Stimulated activated CD8-positive, alpha-beta memory T cell treated with anti-CD3 and anti-CD28 coated beads, Interleukin-12 subunit alpha, Interleukin-12 subunit beta, amount 100 ng/mL, for 4 hours (primary cell): ENCODE data around the gene TMLHE.
"Not testable (repeated sequence)": the region's sequence is repeated elsewhere in the genome, so short reads cannot be mapped to it uniquely, and the experiment has no call there.

Source experiments
- DNase-seq: peaks from one replicate; pipeline ENCODE4 v3.0.0-alpha.2; 2020; ENCODE audit warnings: low read depth

TMLHE gene

DNA sequence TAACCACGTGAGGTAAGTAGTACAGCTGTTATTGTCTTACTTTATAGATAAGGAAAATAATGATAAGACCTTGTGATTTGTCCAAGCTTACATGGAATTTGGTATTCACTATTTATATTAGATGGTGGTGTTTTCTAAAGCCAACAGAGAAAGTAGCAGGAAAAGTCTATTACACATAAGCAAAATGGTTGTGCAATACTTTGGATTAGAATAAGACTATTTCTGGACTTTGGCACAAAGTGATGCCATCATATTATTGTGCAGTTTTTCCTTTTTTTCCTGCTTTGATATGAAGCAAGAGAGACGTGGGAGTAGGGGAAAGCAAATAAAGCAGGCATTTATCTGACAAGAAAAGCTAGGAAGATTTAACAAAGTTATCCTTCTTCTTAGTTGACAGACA is 117.6 kb downstream of the TMLHE start:
- not testable (repeated sequence) for DNase-seq

- not testable (repeated sequence) for DNase-seq
Observed at GRCh38 chrX:155491421-155491820, 121.3 kb downstream of the TMLHE start.

DNA sequence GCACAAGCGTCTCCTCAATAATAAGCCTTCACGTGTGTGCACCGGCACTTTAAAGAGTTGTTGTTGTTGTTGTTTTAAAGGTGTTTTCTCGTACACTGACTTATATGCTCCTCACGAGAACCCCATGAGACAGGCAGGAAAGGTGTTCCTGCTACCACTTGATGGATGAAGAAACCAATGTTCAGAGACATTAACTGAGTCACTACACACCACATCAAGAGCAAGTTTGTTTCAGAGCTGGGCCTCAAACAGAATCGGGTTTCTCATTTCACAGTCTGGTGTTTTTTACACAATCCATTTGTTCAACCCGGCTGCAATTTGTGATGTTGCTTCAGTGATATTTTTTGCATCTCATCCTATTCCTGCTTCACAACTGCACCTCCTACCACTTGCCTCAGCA is 135.6 kb downstream of the TMLHE start:
- DNase-seq, result not testable (repeated sequence)

- not testable (repeated sequence) for DNase-seq
Observed at GRCh38 chrX:155466269-155466938, 146.3 kb downstream of the TMLHE start.

DNA sequence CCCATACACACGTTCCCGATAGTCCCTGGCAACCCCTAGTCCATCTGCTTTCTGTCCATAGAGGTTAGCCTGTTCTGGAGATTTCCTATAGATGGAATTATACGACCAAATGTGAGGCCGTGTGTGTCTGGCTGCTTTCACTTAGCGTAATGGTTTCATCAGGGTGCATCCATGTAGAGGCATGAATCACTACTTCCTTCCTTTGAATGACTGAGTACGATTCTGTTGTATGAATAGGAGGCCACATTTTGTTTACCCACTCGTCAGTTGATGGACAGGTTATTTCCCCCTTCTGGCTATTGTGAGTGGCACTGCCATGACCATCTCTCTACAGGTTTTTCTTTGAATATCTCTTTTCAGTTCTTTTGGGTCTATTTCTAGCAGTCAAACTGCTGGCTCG is 152.3 kb downstream of the TMLHE start:
- not testable (repeated sequence) for DNase-seq

DNA sequence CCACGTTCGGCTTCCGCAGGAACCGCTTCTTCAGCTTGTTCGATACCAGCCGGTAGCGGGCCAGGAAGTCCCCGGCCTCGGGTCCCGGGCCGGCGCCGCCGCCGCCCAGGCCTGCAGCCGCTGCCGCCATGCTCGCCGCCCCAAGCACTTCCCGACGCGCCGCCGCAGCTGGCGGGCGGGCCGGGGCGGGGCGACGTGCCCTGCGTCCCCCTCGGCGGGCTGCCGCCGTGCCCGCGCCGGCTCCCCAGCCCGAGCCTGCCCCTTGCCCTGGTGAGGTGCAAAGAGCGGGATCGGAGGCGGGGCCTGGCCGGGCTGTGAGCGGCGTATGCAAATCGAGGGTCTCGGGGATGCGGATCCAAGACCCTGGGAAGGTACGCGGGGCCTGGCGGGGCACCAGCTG is 154.3 kb downstream of the TMLHE start, which contains the start of gene F8A3:
Gene F8A3 (minus strand): TSS at position 150 of the 400 bp plus-strand sequence. CDS start 20 bp downstream, at position 130.
- DNase-seq, result not testable (repeated sequence)

- DNase-seq, result not testable (repeated sequence)
Observed at GRCh38 chrX:155457761-155458447, 154.8 kb downstream of the TMLHE start.

DNA sequence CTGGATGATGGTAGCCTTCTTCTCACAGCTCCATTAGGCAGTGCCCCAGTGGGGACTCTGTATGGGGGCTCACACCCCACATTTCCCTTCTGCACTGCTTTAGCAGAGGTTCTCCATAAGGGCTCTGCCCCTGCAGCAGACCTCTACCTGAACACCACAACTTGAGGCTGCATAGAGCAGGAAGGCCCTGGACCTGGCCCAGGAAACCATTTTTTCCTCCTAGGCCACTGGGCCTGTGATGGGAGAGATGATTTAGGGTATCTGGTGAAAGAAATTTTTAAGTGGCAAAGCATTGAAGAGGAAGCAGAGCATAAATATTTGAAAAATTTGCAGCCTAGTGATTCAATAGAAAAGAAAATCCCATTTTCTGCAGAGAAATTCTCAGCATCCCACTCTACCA is 171.7 kb downstream of the TMLHE start:
- no peak for DNase-seq
